GM23338 (cell line): ENCODE data around the gene PPFIBP2. TPM values are rescaled to one million over a fixed set of nuclear protein-coding genes. Genes with fewer than 3 reads are reported as not detected.
A peak's percentile ranks its signal among the peaks of the same experiment; 100 is the strongest.

Experiments
- ATAC-seq: fragments of 200-7000 bp; cut with Tn5 transposase; 3 replicates; pipeline ENCODE4 v1.9.1; 2020
- DNase-seq: peaks from one replicate; pipeline ENCODE4 v3.0.0-alpha.2; 2015; ENCODE audit warnings: low spot score
- H2AFZ ChIP-seq: fragments of 200-600 bp; sonication (generic); 2 replicates; pipeline ENCODE4 v1.8.0; 2016; ENCODE audit warnings: antibody characterized with exemption, mild to moderate bottlenecking, moderate library complexity
- H3F3A ChIP-seq: fragments of 200-600 bp; sonication (generic); replicated peaks from 2 replicates; pipeline ENCODE4 v1.8.0; 2017; ENCODE audit warnings: antibody characterized with exemption, mixed run types, low read depth
- H3K27ac ChIP-seq: fragments of 200-600 bp; sonication (generic); 2 replicates; pipeline ENCODE4 v1.6.1; 2016; ENCODE audit warnings: low read depth
- H3K27me3 ChIP-seq: fragments of 200-600 bp; sonication (generic); 2 replicates; pipeline ENCODE4 v1.8.0; 2016; ENCODE audit warnings: mild to moderate bottlenecking, mixed run types, moderate library complexity; ENCODE audit not compliant: insufficient read depth
- H3K36me3 ChIP-seq: fragments of 200-600 bp; sonication (generic); 2 replicates; pipeline ENCODE4 v1.8.0; 2016; ENCODE audit warnings: mild to moderate bottlenecking; ENCODE audit not compliant: insufficient read depth
- H3K4me1 ChIP-seq: fragments of 200-600 bp; sonication (generic); 2 replicates; pipeline ENCODE4 v1.8.0; 2016; ENCODE audit warnings: mild to moderate bottlenecking, moderate library complexity; ENCODE audit not compliant: insufficient read depth
- H3K4me2 ChIP-seq: fragments of 200-600 bp; sonication (generic); 2 replicates; pipeline ENCODE4 v1.7.1; 2017; ENCODE audit warnings: mixed run types
- H3K4me3 ChIP-seq: fragments of 200-600 bp; sonication (generic); 2 replicates; pipeline ENCODE4 v1.6.1; 2016; ENCODE audit warnings: mixed run types
- H3K79me2 ChIP-seq: fragments of 200-600 bp; sonication (generic); replicated peaks from 2 replicates; pipeline ENCODE4 v1.8.0; 2017; ENCODE audit warnings: mild to moderate bottlenecking; ENCODE audit not compliant: insufficient read depth
- H3K9me2 ChIP-seq: fragments of 200-600 bp; sonication (generic); 2 replicates; pipeline ENCODE4 v1.8.0; 2017; ENCODE audit not compliant: insufficient read depth
- H4K20me1 ChIP-seq: fragments of 200-600 bp; sonication (generic); replicated peaks from 2 replicates; pipeline ENCODE4 v1.8.0; 2017; ENCODE audit warnings: mild to moderate bottlenecking; ENCODE audit not compliant: insufficient read depth
- H3K27ac Mint-ChIP-seq: 2 replicates; pipeline ENCODE4 v1.8.0; 2020; ENCODE audit warnings: inconsistent platforms, mild to moderate bottlenecking, moderate library complexity, mixed read lengths
- H3K27me3 Mint-ChIP-seq: 3 replicates; pipeline ENCODE4 v1.8.0; 2022; ENCODE audit warnings: low read depth, mild to moderate bottlenecking, moderate library complexity, mixed read lengths, inconsistent platforms; ENCODE audit not compliant: insufficient read depth, poor library complexity
- H3K36me3 Mint-ChIP-seq: 3 replicates; pipeline ENCODE4 v1.8.0; 2021; ENCODE audit warnings: low read depth, mild to moderate bottlenecking, inconsistent platforms, moderate library complexity, mixed read lengths
- H3K4me1 Mint-ChIP-seq: 3 replicates; pipeline ENCODE4 v1.8.0; 2020; ENCODE audit warnings: mild to moderate bottlenecking, inconsistent platforms, mixed read lengths
- H3K4me3 Mint-ChIP-seq: 3 replicates; pipeline ENCODE4 v1.8.0; 2021; ENCODE audit warnings: moderate library complexity, mild to moderate bottlenecking, inconsistent platforms, mixed read lengths
- H3K9me3 Mint-ChIP-seq: 3 replicates; pipeline ENCODE4 v1.8.0; 2020; ENCODE audit warnings: moderate library complexity, mild to moderate bottlenecking, inconsistent platforms, mixed read lengths
- CREB1 ChIP-seq: fragments of 250-450 bp; sonication (Bioruptor Pico); IDR thresholded peaks from 2 replicates; pipeline ENCODE4 v1.5.0; 2020; ENCODE audit warnings: low read depth, mild to moderate bottlenecking, moderate library complexity
- EZH2 ChIP-seq: fragments of 200-600 bp; sonication (generic); IDR thresholded peaks from one replicate; pipeline ENCODE4 v1.8.0; 2017; ENCODE audit warnings: antibody characterized with exemption, mild to moderate bottlenecking, low read depth; ENCODE audit not compliant: unreplicated experiment
- EZH2phosphoT487 ChIP-seq: fragments of 200-600 bp; sonication (generic); IDR thresholded peaks from one replicate; pipeline ENCODE4 v1.8.1; 2018; ENCODE audit warnings: antibody characterized with exemption; ENCODE audit not compliant: unreplicated experiment
- JUNB ChIP-seq: IDR thresholded peaks from one replicate; pipeline ENCODE4 v1.6.1; 2016; ENCODE audit warnings: antibody characterized with exemption; ENCODE audit not compliant: unreplicated experiment
- NANOG ChIP-seq: IDR thresholded peaks from 2 replicates; pipeline ENCODE4 v1.6.1; 2016; ENCODE audit warnings: antibody characterized with exemption, borderline replicate concordance
- POLR2AphosphoS5 ChIP-seq: IDR thresholded peaks from 2 replicates; pipeline ENCODE4 v1.6.1; 2016; ENCODE audit warnings: antibody characterized with exemption, low read depth
- STAT1 ChIP-seq: IDR thresholded peaks from one replicate; pipeline ENCODE4 v1.6.1; 2016; ENCODE audit warnings: antibody characterized with exemption; ENCODE audit not compliant: unreplicated experiment
- ZNF331 ChIP-seq: fragments of 250-450 bp; sonication (Bioruptor Pico); IDR thresholded peaks from 2 replicates; pipeline ENCODE4 v1.5.0; 2020; ENCODE audit warnings: low read depth, mild to moderate bottlenecking, moderate library complexity
- polyA plus RNA-seq: library from polyadenylated mRNA; unstranded; fragments of >200 nt; fragmentation: Nextera tagmentation; extraction: Ambion mirVana; gene quantifications from 2 replicates; pipeline ENCODE4 v1.2.1, GENCODE V29; 2016
- total RNA-seq: library from RNA; depleted of rRNA; stranded (reverse); fragments of >200 nt; shearing (Covaris generic); gene quantifications from 2 replicates; pipeline ENCODE4 v1.2.3, GENCODE V29; 2014
- TF ChIP-seq, protein P1 (sequence below), 2 experiments: fragments of 200-600 bp in 1 of 2; sonication (generic) in 1 of 2; conservative IDR thresholded peaks; 2 replicates each; pipeline versions ENCODE4 v1.5.1 to v1.6.1; 2016 to 2017; ENCODE audit warnings: antibody characterized with exemption in 2 of 2, low read depth in 2 of 2, mild to moderate bottlenecking in 2 of 2, moderate library complexity in 1 of 2
- TF ChIP-seq, protein P2 (sequence below): IDR thresholded peaks from 2 replicates; pipeline ENCODE4 v1.6.1; 2016; ENCODE audit warnings: antibody characterized with exemption
- TF ChIP-seq, protein P3 (sequence below): fragments of 250-450 bp; sonication (Bioruptor Pico); IDR thresholded peaks from 2 replicates; pipeline ENCODE4 v1.5.0; 2020; ENCODE audit warnings: mild to moderate bottlenecking, moderate library complexity

Gene PPFIBP2
- total and polyA plus RNA-seq, 2 experiments from 2014 or later: 7.1 to 14.8 TPM

GRCh38 chr11:7666292-7666866 is 152.6 kb downstream of the PPFIBP2 start (continued):
- TF ChIP-seq JUNB (no peak), POLR2AphosphoS5 (no peak), ZNF331 (no peak), CREB1 (CRISPR knock-in tag) (no peak), EZH2 (no peak), EZH2phosphoT487 (no peak), STAT1 (no peak)
- TF ChIP-seq, protein P1, sequence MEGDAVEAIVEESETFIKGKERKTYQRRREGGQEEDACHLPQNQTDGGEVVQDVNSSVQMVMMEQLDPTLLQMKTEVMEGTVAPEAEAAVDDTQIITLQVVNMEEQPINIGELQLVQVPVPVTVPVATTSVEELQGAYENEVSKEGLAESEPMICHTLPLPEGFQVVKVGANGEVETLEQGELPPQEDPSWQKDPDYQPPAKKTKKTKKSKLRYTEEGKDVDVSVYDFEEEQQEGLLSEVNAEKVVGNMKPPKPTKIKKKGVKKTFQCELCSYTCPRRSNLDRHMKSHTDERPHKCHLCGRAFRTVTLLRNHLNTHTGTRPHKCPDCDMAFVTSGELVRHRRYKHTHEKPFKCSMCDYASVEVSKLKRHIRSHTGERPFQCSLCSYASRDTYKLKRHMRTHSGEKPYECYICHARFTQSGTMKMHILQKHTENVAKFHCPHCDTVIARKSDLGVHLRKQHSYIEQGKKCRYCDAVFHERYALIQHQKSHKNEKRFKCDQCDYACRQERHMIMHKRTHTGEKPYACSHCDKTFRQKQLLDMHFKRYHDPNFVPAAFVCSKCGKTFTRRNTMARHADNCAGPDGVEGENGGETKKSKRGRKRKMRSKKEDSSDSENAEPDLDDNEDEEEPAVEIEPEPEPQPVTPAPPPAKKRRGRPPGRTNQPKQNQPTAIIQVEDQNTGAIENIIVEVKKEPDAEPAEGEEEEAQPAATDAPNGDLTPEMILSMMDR (conservative IDR thresholded peaks at IDR 0.05; ENCODE audit: low read depth in 2 of 2): no peak
- TF ChIP-seq, protein P2, sequence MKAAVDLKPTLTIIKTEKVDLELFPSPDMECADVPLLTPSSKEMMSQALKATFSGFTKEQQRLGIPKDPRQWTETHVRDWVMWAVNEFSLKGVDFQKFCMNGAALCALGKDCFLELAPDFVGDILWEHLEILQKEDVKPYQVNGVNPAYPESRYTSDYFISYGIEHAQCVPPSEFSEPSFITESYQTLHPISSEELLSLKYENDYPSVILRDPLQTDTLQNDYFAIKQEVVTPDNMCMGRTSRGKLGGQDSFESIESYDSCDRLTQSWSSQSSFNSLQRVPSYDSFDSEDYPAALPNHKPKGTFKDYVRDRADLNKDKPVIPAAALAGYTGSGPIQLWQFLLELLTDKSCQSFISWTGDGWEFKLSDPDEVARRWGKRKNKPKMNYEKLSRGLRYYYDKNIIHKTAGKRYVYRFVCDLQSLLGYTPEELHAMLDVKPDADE: no peak

- Histone ChIP-seq H4K20me1 (no peaks in the 10 kb centered on the region), H3K27me3 (no peaks in the 10 kb centered on the region), H3K9me2 (no peaks in the 10 kb centered on the region), H3K27ac (no peak overlapping the region), H3K4me1 (no peaks in the 10 kb centered on the region), H3F3A (no peaks in the 10 kb centered on the region), H3K4me2 (no peak overlapping the region), H2AFZ (no peak overlapping the region), H3K36me3 (peaks cover 20% of the 10 kb centered on the region), H3K79me2 (no peaks in the 10 kb centered on the region), H3K4me3 (no peak overlapping the region)
- peaks cover 23% of the 10 kb centered on the region for H3K9me3 Mint-ChIP-seq
- no peak overlapping the region for H3K4me3 Mint-ChIP-seq
- H3K27me3 Mint-ChIP-seq: peaks cover 9% of the 10 kb centered on the region
- no peak overlapping the region for H3K27ac Mint-ChIP-seq
- TF ChIP-seq, protein P3, sequence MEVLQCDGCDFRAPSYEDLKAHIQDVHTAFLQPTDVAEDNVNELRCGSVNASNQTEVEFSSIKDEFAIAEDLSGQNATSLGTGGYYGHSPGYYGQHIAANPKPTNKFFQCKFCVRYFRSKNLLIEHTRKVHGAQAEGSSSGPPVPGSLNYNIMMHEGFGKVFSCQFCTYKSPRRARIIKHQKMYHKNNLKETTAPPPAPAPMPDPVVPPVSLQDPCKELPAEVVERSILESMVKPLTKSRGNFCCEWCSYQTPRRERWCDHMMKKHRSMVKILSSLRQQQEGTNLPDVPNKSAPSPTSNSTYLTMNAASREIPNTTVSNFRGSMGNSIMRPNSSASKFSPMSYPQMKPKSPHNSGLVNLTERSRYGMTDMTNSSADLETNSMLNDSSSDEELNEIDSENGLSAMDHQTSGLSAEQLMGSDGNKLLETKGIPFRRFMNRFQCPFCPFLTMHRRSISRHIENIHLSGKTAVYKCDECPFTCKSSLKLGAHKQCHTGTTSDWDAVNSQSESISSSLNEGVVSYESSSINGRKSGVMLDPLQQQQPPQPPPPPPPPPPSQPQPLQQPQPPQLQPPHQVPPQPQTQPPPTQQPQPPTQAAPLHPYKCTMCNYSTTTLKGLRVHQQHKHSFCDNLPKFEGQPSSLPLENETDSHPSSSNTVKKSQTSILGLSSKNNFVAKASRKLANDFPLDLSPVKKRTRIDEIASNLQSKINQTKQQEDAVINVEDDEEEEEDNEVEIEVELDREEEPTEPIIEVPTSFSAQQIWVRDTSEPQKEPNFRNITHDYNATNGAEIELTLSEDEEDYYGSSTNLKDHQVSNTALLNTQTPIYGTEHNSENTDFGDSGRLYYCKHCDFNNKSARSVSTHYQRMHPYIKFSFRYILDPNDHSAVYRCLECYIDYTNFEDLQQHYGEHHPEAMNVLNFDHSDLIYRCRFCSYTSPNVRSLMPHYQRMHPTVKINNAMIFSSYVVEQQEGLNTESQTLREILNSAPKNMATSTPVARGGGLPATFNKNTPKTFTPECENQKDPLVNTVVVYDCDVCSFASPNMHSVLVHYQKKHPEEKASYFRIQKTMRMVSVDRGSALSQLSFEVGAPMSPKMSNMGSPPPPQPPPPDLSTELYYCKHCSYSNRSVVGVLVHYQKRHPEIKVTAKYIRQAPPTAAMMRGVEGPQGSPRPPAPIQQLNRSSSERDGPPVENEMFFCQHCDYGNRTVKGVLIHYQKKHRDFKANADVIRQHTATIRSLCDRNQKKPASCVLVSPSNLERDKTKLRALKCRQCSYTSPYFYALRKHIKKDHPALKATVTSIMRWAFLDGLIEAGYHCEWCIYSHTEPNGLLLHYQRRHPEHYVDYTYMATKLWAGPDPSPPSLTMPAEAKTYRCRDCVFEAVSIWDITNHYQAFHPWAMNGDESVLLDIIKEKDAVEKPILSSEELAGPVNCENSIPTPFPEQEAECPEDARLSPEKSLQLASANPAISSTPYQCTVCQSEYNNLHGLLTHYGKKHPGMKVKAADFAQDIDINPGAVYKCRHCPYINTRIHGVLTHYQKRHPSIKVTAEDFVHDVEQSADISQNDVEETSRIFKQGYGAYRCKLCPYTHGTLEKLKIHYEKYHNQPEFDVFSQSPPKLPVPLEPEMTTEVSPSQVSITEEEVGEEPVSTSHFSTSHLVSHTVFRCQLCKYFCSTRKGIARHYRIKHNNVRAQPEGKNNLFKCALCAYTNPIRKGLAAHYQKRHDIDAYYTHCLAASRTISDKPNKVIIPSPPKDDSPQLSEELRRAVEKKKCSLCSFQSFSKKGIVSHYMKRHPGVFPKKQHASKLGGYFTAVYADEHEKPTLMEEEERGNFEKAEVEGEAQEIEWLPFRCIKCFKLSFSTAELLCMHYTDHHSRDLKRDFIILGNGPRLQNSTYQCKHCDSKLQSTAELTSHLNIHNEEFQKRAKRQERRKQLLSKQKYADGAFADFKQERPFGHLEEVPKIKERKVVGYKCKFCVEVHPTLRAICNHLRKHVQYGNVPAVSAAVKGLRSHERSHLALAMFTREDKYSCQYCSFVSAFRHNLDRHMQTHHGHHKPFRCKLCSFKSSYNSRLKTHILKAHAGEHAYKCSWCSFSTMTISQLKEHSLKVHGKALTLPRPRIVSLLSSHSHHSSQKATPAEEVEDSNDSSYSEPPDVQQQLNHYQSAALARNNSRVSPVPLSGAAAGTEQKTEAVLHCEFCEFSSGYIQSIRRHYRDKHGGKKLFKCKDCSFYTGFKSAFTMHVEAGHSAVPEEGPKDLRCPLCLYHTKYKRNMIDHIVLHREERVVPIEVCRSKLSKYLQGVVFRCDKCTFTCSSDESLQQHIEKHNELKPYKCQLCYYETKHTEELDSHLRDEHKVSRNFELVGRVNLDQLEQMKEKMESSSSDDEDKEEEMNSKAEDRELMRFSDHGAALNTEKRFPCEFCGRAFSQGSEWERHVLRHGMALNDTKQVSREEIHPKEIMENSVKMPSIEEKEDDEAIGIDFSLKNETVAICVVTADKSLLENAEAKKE (CRISPR knock-in tag): no peak
- no peak for TF ChIP-seq NANOG
- TF ChIP-seq ZNF331: no peak
- TF ChIP-seq, protein P1 (conservative IDR thresholded peaks at IDR 0.05; ENCODE audit: low read depth in 2 of 2): no peak
- no peak for TF ChIP-seq JUNB
- peaks cover 13% of the 10 kb centered on the region for H3K4me1 Mint-ChIP-seq
- DNase-seq (no peak), ATAC-seq (peak; percentile 41)
- H3K36me3 Mint-ChIP-seq: peaks cover 70% of the 10 kb centered on the region
Observed at GRCh38 chr11:7667460-7667859, 153.7 kb downstream of the PPFIBP2 start.
